SKM-1 (cell line): ENCODE results near the gene FARP1.

ENCODE experiments used
- DNase-seq: peaks from one replicate; lab custom pipeline; 2025; ENCODE audit not compliant: unreplicated experiment; lab: John Stamatoyannopoulos, UW

FARP1 gene

DNA sequence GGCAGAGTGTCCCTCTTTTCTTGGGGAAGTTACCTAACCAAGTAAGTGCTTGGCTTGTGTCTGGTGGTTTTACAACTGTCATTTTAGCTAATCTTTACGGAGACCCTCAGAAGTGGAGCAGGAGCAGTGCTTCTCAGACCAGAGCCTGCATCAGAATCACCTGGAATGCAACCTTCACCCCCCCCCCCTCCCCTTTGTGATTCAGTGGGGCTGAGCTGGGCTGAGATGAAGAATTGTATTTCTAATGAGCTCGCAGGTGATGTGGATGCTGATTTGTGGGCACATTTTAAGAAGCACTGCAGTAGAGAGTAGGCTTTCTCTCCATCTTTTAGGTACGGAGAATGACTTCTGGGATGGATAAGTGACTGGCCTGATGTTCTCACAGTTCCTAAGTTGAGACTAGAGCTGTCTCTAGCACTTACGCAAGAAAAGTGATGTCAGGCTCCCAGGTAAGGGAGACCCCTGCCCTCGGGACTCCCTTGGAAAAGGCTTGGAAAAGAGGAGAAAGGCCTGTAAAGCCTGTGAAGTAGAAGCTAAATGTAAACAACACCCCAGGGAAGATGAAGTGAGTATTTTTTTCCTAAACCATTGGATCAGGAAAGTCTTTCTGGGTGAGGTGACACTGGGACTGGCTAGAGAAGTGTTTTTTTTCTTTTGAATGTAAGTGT is 57.5 kb downstream of the FARP1 start:
- no peak for DNase-seq

DNA sequence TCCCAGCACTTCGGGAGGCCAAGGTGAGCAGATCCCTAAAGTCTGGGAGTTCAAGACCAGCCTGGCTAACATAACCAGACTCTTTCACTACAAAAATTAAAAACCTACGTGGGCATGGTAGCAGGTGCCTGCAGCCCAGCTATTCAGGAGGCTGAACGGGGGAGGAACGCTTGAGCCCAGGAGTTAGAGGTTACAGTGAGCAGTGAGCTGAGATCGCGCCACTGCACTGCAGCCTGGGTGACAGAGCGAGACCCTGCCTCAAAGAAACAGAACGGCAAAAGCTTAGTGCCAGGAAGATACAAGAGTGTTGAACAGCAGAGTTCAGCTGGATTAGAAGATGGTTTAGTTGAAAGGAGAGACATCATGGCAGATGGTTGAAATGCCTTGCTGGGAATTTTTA is 58.3 kb downstream of the FARP1 start:
- DNase-seq, result no peak

DNA sequence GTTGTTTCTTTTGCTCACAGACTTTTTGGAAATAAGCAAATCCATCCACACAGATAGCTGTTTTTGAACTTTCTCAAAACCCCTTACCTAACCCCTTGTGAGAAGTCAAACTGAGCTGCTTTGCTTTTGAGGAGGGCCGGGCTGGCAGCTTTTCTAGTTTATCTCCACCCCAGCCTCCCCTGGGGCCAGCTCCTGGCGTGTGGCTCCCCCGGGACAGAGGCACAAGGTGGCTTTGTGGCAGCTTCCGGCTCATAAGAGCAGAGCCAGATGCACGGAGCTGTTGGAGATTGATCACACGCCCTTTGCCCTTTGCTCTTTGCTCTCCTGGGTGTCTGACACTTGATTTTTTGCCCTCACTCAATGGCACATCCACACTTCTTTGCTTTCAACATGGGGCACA is 59.1 kb downstream of the FARP1 start:
- DNase-seq, result no peak

DNA sequence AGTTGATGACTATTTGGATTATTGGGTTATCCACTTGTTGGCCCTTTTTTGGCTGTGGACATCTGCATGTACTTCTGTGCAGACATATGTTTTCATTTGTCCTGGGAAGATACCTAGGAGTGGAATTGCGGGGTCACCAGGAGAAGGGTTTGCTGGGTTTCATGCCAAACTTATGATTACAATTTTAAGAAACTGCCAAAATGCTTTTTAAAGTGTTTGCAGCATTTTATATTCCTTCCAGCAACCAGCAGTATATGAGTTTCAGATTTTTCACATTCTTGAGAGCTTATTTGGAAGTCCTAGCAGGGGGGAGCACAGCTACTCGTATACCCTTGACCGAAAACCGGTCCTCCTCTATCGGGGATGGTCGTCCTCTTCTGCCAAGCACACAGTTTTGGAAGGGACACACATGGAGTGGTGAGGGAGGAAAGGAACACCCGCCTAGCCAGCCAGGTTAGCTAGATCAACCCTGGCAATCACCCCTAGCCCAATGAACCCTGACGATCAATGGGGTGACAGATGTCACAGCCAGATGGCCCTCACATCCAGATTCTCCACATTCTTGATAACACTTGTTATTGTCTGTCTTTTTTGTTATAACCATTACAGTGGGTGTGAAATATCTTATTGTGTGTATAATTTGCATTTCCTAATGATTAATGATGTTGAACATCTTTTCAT is 60.9 kb downstream of the FARP1 start:
- no peak for DNase-seq

DNA sequence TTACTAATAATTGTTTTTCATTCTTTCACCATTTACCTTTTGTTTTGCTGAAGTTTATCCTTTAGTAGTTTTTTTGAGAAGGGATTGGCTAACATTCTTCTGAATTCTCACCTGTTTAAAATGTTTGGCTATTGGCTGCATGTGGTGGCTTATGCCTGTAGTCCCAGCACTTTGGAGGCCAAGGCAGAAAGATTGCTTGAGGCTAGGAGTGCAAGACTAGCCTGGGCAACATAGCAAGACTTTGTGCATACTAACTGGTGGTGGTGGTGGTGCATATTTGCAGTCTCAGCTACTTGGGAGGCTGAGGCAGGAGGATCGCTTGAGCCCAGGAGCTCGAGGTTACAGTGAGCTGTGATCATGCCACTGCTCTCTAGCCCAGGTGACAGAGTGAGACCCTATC is 61.7 kb downstream of the FARP1 start:
- no peak for DNase-seq

DNA sequence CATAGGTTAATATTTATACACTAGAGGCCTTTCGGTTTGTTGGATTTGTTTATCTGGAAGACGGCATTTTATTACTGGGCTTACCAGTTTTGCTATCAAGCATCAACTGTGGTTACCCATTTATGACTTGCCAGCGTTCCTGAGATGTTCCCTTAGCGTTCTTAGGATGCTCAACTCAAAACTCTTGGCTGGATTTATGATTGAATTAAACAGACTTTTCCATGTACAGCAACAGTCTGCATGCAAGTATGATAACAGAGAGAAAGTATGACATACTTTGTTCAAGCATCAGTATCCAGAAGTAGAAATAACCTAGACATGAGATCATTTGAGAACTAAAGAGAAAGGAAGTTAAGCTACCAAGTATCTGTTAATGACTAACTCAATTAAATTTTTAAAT is 64.1 kb downstream of the FARP1 start:
- no peak for DNase-seq

DNA sequence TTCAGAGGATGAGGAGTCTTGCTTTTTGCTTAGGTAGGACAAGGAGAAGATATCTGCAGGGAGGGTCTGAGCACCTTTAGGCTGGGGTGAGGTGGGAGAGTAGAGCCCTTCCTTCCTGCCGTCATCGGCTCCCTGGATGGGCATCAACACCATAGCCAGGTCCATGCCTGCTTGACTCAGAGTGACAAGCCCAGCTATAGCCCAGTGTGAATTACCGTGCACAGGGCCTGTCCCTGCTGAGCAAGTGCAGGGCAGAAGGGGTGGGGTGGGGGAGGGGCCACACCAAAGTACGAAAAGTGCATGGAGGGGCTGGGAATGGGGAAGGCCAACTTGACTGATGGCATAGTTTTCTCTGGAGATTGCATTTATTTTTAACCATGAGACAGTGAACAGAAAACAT is 64.5 kb downstream of the FARP1 start:
- DNase-seq, result no peak

DNA sequence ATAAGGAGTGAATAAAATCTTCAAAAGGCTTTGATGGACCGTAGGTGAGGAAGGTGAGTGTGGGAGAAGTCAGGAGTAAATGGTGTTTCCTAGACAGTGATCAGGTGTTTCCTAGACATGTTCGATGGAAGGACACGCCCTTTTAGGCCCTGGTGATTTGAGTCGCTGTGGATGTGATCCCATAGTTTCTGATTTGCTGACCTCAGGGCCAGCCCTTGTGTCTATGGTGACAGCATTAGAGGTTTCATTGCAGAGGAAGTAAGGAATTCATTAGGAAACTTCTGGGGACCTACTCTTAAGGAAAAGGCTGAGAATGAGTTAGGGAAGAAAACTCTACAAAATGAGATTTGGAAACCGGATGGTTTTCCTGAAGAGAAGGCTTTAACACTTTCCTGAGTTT is 65.7 kb downstream of the FARP1 start:
- DNase-seq, result no peak

DNA sequence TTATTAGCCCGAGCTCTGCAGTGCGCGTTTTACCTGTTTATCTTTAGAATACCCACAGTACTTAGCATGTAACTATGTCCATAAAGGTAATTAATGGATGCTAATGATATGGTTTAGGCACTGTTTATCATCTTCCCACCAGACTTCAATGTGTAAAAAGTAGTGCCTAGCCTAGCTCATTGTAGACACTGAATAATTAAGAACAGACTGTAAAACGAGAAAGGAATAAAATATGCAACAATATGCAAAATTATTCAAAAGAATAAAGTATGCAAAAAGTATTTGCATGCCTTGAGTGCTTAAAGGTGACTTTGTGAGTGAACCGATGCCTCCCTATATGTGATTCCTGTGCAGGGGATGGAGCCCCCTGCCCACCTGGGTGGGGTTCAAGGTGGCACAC is 69.9 kb downstream of the FARP1 start:
- DNase-seq, result no peak

DNA sequence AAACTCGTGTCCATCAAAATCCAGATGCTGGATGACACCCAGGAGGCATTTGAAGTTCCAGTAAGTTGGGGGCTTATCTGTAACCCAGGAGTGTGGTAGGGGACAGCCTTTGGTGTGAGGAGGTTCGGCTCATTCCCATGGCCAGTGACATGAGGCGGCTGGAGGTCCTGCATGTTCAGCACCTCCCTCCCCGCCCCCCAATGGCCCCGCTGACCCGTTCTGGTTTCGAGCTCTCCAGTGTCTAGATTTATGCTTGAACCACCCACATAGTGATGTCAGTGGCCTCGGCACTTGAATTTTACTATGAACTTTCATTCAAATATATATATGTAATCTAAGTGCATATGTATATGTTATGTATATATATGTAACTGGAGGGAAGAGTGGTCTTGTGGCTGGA is 70.5 kb downstream of the FARP1 start:
- no peak for DNase-seq

DNA sequence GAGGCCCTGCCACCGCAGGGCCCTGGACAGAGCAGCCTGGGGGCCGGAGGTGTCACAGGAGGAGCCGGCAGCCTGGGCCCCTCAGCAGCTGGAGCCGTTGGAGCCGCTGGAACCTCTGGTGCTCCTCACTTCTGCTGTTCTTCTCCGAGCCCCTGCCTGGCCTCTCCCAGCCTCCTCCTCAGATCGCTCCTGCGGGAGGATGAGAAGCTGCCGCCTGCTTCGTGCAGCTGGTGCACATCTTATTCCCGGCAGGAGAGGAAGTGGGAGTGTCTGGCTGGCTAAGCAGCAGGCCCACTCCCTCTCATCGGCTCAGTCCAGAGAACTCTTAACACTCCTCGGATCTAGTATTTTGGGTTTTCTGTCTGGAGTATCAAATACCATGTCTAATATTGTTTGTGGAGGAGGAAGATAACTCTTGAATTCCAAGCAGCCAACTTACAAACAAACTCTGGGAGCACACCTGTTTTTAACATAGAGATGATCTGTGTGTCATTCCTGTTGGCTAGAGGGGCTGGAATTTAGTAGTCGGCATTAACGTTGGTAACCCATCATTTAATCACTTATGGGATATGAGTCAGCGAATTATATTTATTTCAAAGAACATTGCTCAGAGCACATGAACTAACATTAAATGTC is 71.2 kb downstream of the FARP1 start:
- no peak for DNase-seq

DNA sequence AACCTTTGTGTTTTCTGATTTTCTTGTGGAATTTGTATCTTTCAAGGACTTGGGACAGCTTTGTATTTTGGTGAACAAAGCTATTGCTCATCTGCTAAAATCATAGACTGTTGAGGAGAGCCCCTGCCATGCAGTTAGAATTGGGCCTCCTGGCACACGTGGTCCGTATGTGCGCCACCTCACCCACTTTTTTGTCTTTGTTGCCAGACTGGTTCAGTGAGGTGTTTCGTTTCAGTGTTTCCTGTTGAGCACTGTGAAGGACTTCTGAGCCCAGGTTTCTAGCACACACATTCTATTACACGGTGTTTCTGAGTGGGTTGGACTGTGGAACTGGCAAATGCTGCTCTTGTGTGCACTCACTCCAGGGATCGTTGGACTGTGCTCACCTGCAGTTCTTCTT is 71.8 kb downstream of the FARP1 start:
- DNase-seq, result no peak

DNA sequence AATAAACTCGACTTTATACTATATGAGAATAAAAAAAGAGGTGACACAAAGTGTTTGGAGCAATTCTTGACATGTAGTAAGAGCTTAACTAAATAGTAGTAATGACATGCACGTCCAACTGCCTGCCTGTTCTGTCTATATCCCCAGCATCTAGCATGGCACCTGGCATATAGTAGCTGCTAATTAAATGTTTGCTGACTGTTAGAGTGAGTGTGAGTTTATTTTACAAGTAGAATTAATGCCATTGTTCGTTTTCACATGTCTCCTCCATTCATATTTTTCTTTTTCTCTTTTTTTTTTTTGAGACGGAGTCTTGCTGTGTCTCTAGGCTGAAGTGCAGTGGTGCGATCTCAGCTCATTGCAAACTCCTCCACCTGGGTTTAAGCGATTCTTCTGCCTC is 72.6 kb downstream of the FARP1 start:
- DNase-seq, result no peak

DNA sequence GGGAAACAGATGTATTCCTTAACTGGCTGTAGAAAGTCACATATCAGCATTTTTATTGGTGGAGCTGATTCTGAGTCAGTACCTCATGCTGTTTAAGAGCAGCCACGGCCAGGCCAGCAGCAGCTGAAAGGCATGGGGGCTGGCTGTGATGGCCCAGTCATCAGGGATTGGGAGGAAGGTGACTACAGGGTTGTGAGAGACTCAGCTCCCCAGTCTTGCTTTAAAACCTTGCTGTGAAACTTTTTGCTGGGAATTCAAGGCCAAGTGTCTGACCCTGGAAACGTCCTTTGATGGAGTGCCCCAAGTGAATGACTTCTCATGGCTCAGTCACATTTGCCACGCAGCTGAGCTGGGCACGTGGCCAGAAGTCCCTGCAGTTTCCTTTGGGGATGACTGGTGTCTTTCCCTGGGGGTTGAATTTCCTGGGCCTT is 73.3 kb downstream of the FARP1 start:
- DNase-seq, result no peak

DNA sequence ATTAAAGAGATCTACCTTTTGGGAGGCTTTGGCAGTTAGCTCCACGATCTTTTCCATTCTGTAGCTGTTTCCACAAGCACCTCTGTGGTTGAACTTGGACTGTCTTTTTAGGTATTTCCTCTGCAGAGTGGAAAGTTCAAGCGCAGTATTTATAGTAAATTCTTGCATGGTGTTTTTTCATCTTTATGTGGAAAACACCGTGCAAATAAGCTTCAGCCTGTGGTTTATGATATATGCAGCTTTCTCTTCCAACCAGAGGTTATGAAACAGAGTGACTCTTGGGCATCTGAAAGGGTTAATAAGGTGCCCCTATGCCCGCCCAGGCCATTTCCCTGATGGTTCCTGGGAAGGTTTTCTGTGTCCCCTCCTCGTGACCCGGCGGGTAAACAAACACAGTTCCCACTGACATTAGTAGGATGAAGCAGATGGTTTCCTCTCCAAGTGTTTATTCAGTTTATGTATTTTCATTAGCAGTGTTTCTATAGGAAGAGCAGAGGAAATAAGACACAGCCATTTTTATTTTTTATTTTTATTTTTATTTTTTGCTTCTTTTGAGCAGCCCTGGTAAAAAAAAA is 73.9 kb downstream of the FARP1 start:
- DNase-seq, result no peak

DNA sequence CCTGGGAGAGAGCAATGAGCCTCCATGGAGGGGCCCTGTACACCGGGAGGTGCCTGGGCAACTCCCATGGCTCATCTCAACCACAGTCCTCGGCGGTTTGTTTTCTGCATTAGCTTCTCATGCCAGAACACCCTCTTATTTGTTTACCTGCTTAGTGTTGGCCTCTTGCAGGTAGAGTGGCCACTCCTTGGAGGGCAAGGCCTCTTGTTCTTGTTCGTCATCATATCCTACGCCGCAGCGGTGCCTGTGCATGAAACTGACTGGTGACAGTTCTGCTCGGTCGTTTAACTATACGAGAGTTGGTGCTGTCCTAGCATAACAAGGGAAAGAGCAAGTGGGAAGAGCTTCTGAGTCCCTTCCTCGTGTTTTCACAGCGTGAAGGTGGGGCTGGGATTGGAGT is 74.7 kb downstream of the FARP1 start:
- DNase-seq, result no peak

DNA sequence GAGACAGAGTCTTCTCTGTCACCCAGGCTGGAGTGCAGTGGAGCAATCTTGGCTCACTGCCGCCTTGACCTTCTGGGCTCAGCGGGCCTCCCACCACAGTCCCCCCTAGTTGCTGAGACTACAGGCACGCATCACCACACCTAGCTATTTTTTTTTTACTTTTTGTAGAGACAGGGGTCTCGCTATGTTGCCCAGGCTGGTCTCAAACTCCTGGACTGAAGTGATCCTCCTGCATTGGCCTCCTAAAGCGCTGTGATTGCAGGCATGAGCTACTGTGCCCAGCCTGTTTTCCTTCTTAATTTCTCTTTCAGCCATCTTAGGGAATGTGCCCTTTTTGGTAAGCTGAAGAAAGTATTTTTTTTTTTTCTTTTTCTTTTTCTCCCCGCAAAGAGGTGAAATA is 76.8 kb downstream of the FARP1 start:
- DNase-seq, result no peak

DNA sequence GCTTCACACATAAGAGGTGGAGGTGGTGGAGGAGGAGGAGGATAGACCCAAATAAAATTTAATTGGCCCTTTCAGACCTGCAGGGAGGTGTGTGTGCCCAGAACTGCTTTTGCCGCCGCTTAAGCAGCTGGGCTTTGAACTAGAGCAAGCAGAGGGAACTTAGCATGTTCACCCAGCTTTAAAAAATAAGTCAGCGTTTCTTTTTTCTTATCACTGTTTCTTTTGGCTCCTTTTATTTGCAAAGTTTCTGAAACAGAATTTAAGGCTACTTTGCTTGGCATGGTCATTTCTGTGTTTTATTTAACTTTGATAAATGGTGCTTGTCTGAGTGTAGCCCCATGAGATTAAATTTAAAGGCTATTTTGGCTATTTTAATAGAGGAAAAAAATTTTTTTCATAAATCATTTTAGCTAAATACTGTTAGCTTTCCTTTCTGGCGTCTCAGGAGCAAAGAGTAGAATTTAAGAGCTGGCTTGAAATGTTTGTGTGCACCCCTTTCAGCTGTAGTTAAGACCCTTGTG is 77.4 kb downstream of the FARP1 start:
- no peak for DNase-seq

DNA sequence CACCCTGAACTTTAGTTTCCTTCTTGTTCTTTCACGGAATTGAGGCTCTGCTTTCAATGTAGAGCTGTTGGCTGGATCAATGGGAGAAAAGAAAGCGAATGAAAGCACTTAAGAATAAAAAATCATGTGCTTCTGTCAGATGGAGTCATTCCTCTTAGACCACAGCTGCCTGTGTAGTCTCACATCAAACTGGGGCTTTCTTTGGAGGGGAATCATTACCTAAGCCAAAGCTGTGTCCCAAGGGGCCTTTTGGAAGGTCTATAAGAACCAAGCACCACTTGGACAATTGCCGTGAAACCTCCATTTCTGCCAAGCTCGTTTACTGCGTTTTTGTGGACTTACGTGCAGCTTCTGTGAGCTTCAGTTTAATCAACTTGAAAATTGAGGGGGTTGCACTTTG is 78.3 kb downstream of the FARP1 start:
- DNase-seq, result no peak

DNA sequence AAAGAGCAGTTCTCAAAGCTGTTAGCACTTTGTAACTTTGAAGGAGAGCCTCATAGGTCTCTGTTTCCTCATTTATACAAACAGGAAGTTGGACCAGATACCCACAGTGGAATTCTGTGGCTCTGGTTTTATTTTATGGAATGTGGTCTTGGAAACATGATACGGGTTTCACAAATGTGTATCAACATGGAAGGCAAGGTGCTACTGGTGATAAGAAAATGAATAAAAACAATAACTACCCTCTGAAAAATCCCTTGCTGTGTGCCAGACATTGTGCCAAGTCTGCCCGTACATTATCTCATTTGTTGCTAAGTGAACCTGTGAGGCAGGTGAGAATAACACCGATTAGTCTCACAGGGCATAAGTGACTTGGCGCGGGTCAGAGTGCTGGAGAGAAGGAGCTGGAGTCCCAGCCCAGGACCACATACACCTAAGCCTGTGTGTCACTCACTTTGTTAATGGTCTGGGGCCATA is 79.2 kb downstream of the FARP1 start:
- no peak for DNase-seq

DNA sequence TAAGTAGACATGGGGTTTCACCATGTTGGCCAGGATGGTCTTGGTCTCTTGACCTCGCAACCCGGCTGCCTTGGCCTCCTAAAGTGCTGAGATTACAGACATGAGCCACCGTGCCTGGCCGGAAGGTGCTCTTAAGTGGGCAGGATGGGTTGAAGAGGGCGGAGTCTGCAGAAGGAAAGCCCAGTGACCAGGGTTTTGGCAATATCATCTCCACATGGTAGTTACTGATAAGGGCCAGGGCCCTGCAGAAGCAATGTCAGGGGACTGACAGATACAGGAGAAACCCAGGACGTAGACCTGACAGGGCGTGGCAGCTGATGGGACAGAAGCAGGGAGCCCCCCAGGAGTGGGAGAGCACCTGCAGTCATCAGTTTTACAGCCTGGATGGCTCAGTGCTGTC is 79.9 kb downstream of the FARP1 start:
- no peak for DNase-seq

DNA sequence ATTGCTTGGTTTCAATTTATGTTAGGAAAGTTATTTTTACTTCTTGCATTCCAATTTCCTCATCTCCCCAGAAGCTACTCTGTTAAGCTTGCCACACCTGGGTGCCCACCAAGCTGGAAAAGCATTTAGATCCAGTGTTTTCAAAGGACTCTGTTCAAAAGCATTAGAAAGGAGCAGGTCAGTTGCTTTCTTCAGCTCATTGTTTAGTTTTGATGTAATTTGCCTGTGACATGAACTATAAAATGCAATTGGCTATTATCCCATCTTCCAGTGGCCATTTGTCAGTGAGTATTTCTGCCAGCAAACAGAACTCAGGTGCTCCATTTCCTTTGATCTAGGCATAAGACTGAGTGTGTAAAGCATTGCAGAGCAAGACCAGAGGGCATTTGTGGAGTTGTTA is 80.8 kb downstream of the FARP1 start:
- DNase-seq, result no peak
